GM23338 (cell line): Measurements from ENCODE around the gene RRAS2.

Source experiments
- CREB1 ChIP-seq: fragments of 250-450 bp; sonication (Bioruptor Pico); IDR thresholded peaks from 2 replicates; pipeline ENCODE4 v1.5.0; 2020; ENCODE audit warnings: low read depth, mild to moderate bottlenecking, moderate library complexity
- CTCF ChIP-seq, 2 experiments: fragments of 200-600 bp in 1 of 2; sonication (generic) in 1 of 2; conservative IDR thresholded peaks; 2 replicates each; pipeline versions ENCODE4 v1.5.1 to v1.6.1; 2016 to 2017; ENCODE audit warnings: antibody characterized with exemption in 2 of 2, low read depth in 2 of 2, mild to moderate bottlenecking in 2 of 2, moderate library complexity in 1 of 2
- EZH2 ChIP-seq: fragments of 200-600 bp; sonication (generic); IDR thresholded peaks from one replicate; pipeline ENCODE4 v1.8.0; 2017; ENCODE audit warnings: antibody characterized with exemption, mild to moderate bottlenecking, low read depth; ENCODE audit not compliant: unreplicated experiment
- EZH2phosphoT487 ChIP-seq: fragments of 200-600 bp; sonication (generic); IDR thresholded peaks from one replicate; pipeline ENCODE4 v1.8.1; 2018; ENCODE audit warnings: antibody characterized with exemption; ENCODE audit not compliant: unreplicated experiment
- JUNB ChIP-seq: IDR thresholded peaks from one replicate; pipeline ENCODE4 v1.6.1; 2016; ENCODE audit warnings: antibody characterized with exemption; ENCODE audit not compliant: unreplicated experiment
- NANOG ChIP-seq: IDR thresholded peaks from 2 replicates; pipeline ENCODE4 v1.6.1; 2016; ENCODE audit warnings: antibody characterized with exemption, borderline replicate concordance
- POLR2AphosphoS5 ChIP-seq: IDR thresholded peaks from 2 replicates; pipeline ENCODE4 v1.6.1; 2016; ENCODE audit warnings: antibody characterized with exemption, low read depth
- REST ChIP-seq: IDR thresholded peaks from one replicate; pipeline ENCODE4 v1.6.1; 2018; ENCODE audit warnings: antibody characterized with exemption; ENCODE audit not compliant: unreplicated experiment
- STAT1 ChIP-seq: IDR thresholded peaks from one replicate; pipeline ENCODE4 v1.6.1; 2016; ENCODE audit warnings: antibody characterized with exemption; ENCODE audit not compliant: unreplicated experiment
- ZNF331 ChIP-seq: fragments of 250-450 bp; sonication (Bioruptor Pico); IDR thresholded peaks from 2 replicates; pipeline ENCODE4 v1.5.0; 2020; ENCODE audit warnings: low read depth, mild to moderate bottlenecking, moderate library complexity

- TF ChIP-seq EZH2phosphoT487: no peak
- no peak for TF ChIP-seq CTCF (conservative IDR thresholded peaks at IDR 0.05; ENCODE audit: low read depth in 2 of 2)
- TF ChIP-seq REST: no peak
- no peak for TF ChIP-seq EZH2
- no peak for TF ChIP-seq ZNF331 (CRISPR knock-in tag)
- no peak for TF ChIP-seq POLR2AphosphoS5
- TF ChIP-seq STAT1: no peak
- no peak for TF ChIP-seq JUNB
- no peak for TF ChIP-seq NANOG
- TF ChIP-seq CREB1 (CRISPR knock-in tag): no peak
These were observed 130.6 kb downstream of the RRAS2 start for GRCh38 chr11:14228356-14228755.
